K562 (cell line): Measurements from ENCODE around the gene ZCCHC24. TPM values are rescaled to one million over a fixed set of nuclear protein-coding genes. Genes with fewer than 3 reads are reported as not detected.

Experiments used
- ASH1L ChIP-seq: fragments of 450-650 bp; IDR thresholded peaks from 2 replicates; pipeline ENCODE4 v1.6.1; 2018; ENCODE audit warnings: borderline replicate concordance, mild to moderate bottlenecking, low read depth; ENCODE audit not compliant: partially characterized antibody
- BDP1 ChIP-seq: IDR thresholded peaks from 3 replicates; pipeline ENCODE4 v1.6.1; 2011; ENCODE audit not compliant: insufficient read length, insufficient read depth
- ETV6 ChIP-seq, 3 experiments: fragments of 150-350 bp in 1 of 3; sonication (generic) in 1 of 3; formaldehyde crosslinking in 1 of 3; IDR thresholded peaks; 2 replicates each; pipeline versions ENCODE4 v1.6.1 to v1.8.0; 2014 to 2022; ENCODE audit warnings: borderline replicate concordance in 2 of 3, low read depth in 2 of 3, antibody characterized with exemption in 1 of 3, low read length in 1 of 3, mild to moderate bottlenecking in 1 of 3, missing genetic modification reagents in 1 of 3
- FOSL1 ChIP-seq: fragments of 200-800 bp; sonication (Bioruptor generic); conservative IDR thresholded peaks from 2 replicates; pipeline ENCODE4 v1.6.1; 2016; ENCODE audit warnings: missing genetic modification characterization, missing compliant biosample characterization
- L3MBTL2 ChIP-seq: fragments of 450-650 bp; IDR thresholded peaks from 2 replicates; pipeline ENCODE4 v1.6.1; 2016; ENCODE audit warnings: mild to moderate bottlenecking, moderate library complexity
- MEIS2 ChIP-seq: fragments of 450-650 bp; IDR thresholded peaks from 2 replicates; pipeline ENCODE4 v1.6.1; 2014; ENCODE audit warnings: mild to moderate bottlenecking; ENCODE audit not compliant: partially characterized antibody
- NONO ChIP-seq, 2 experiments: fragments of 200-400 bp in 1 of 2; fragments of 450-650 bp in 1 of 2; formaldehyde crosslinking in 1 of 2; IDR thresholded peaks; 2 replicates each; pipeline ENCODE4 v1.6.1; 2017; ENCODE audit warnings: low read depth in 2 of 2, mild to moderate bottlenecking in 2 of 2, moderate library complexity in 2 of 2, low read length in 1 of 2
- PCBP1 ChIP-seq: fragments of 200-400 bp; formaldehyde crosslinking; IDR thresholded peaks from 2 replicates; pipeline ENCODE4 v1.6.1; 2018; ENCODE audit warnings: mild to moderate bottlenecking, low read depth, low read length; ENCODE audit not compliant: poor library complexity, severe bottlenecking
- PTTG1 ChIP-seq: fragments of 450-650 bp; IDR thresholded peaks from 2 replicates; pipeline ENCODE4 v1.6.1; 2016; ENCODE audit warnings: low read depth, mild to moderate bottlenecking, missing genetic modification characterization, missing compliant biosample characterization
- SIN3B ChIP-seq: fragments of 450-650 bp; IDR thresholded peaks from 2 replicates; pipeline ENCODE4 v1.6.1; 2017; ENCODE audit warnings: low read depth, mild to moderate bottlenecking, moderate library complexity
- SIX5 ChIP-seq, 2 experiments: IDR thresholded peaks; 2 replicates each; pipeline ENCODE4 v1.6.1; 2011; ENCODE audit warnings: low read length in 2 of 2, borderline replicate concordance in 1 of 2, low read depth in 1 of 2, mild to moderate bottlenecking in 1 of 2, moderate library complexity in 1 of 2; ENCODE audit not compliant: insufficient read depth in 1 of 2
- U2AF2 ChIP-seq: fragments of 200-400 bp; formaldehyde crosslinking; optimal IDR thresholded peaks from 2 replicates; pipeline ENCODE3; 2017; ENCODE audit warnings: low read depth, mild to moderate bottlenecking, low read length
- ZBTB17 ChIP-seq: fragments of 450-650 bp; formaldehyde crosslinking; IDR thresholded peaks from 2 replicates; pipeline ENCODE4 v1.4.0; 2020; ENCODE audit warnings: mild to moderate bottlenecking
- ZNF324 ChIP-seq: fragments of 250-450 bp; sonication (Bioruptor Pico); IDR thresholded peaks from 2 replicates; pipeline ENCODE4 v1.4.0; 2020; ENCODE audit warnings: mild to moderate bottlenecking
- ZNF354B ChIP-seq: fragments of 250-450 bp; sonication (Bioruptor Pico); IDR thresholded peaks from 2 replicates; pipeline ENCODE4 v1.4.0; 2020
- polyA plus RNA-seq, 8 experiments: library from polyadenylated mRNA; depleted of rRNA in 4 of 8; stranded (reverse) in 5 of 8; unstranded in 3 of 8; fragments of >200 nt; fragmentation: Nextera tagmentation in 2 of 8; fragmentation: Illumina TruSeq in 1 of 8; extraction: Ambion mirVana in 2 of 8; extraction: Trizol in 1 of 8; gene quantifications; 2 replicates each; pipeline versions ENCODE4 v1.2.1 to v1.2.3, GENCODE V29; 2011 to 2014; ENCODE audit warnings: inconsistent platforms in 1 of 8, missing spikeins in 1 of 8
- total RNA-seq, 7 experiments: library from RNA; depleted of rRNA in 6 of 7; stranded (reverse); fragments of >200 nt in 6 of 7; fragmentation: Illumina TruSeq in 2 of 7; extraction: Trizol in 2 of 7; gene quantifications; 2 replicates each; pipeline versions ENCODE4 v1.2.1 to v1.2.3, GENCODE V29; 2011 to 2021; ENCODE audit warnings: low replicate concordance in 1 of 7
- TF ChIP-seq, protein P1 (sequence below): sonication (generic); formaldehyde crosslinking; IDR thresholded peaks from 2 replicates; pipeline ENCODE4 v1.8.0; 2022; ENCODE audit warnings: mild to moderate bottlenecking, missing genetic modification reagents
- TF ChIP-seq, protein P2 (sequence below): fragments of 450-650 bp; IDR thresholded peaks from 2 replicates; pipeline ENCODE4 v1.7.1; 2018; ENCODE audit warnings: mild to moderate bottlenecking, low read depth; ENCODE audit not compliant: partially characterized antibody
- TF ChIP-seq, protein P3 (sequence below): sonication (generic); formaldehyde crosslinking; IDR thresholded peaks from 2 replicates; pipeline ENCODE4 v1.8.1; 2023; ENCODE audit warnings: mild to moderate bottlenecking, missing genetic modification reagents
- TF ChIP-seq, protein P4 (sequence below): fragments of 250-450 bp; sonication (Bioruptor Pico); IDR thresholded peaks from 2 replicates; pipeline ENCODE4 v1.9.0; 2021; ENCODE audit warnings: mild to moderate bottlenecking

Gene ZCCHC24
- total and polyA plus RNA-seq, 9 of the 15 experiments (the other 6 are each of a cell fraction or from before 2014, with no cell fraction given) = 0.84 to 11.0 (median 4.6) TPM

DNA sequence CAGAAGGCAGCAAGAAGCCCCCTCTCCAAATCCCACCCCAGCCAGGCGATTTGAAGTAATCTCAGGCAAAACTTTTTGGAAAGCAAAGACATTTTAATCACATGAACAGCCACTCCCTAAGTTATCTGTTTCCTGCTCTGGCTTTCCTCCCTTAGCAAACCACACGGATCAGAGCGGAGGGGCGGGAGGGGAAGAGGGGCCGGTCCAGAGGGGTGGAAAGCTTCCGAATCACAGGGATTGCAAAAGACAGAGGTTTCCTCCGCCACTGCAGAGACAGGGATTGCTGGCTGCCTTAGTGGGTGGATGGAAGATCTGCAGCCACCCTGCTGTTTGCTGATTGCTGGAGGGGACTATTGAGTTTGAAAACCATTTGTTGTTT, 41.2 kb downstream of the ZCCHC24 start (continued):
- TF ChIP-seq, protein P1, sequence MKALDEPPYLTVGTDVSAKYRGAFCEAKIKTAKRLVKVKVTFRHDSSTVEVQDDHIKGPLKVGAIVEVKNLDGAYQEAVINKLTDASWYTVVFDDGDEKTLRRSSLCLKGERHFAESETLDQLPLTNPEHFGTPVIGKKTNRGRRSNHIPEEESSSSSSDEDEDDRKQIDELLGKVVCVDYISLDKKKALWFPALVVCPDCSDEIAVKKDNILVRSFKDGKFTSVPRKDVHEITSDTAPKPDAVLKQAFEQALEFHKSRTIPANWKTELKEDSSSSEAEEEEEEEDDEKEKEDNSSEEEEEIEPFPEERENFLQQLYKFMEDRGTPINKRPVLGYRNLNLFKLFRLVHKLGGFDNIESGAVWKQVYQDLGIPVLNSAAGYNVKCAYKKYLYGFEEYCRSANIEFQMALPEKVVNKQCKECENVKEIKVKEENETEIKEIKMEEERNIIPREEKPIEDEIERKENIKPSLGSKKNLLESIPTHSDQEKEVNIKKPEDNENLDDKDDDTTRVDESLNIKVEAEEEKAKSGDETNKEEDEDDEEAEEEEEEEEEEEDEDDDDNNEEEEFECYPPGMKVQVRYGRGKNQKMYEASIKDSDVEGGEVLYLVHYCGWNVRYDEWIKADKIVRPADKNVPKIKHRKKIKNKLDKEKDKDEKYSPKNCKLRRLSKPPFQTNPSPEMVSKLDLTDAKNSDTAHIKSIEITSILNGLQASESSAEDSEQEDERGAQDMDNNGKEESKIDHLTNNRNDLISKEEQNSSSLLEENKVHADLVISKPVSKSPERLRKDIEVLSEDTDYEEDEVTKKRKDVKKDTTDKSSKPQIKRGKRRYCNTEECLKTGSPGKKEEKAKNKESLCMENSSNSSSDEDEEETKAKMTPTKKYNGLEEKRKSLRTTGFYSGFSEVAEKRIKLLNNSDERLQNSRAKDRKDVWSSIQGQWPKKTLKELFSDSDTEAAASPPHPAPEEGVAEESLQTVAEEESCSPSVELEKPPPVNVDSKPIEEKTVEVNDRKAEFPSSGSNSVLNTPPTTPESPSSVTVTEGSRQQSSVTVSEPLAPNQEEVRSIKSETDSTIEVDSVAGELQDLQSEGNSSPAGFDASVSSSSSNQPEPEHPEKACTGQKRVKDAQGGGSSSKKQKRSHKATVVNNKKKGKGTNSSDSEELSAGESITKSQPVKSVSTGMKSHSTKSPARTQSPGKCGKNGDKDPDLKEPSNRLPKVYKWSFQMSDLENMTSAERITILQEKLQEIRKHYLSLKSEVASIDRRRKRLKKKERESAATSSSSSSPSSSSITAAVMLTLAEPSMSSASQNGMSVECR (CRISPR knock-in tag) = no peak
- TF ChIP-seq PTTG1 (tag) (no peak), ETV6 (IDR thresholded peaks at IDR 0.05; ENCODE audit: borderline replicate concordance in 1 of 2, low read depth in 2 of 2, low read length in 1 of 2) (no peak), ETV6 (CRISPR knock-in tag; IDR thresholded peaks at IDR 0.05; ENCODE audit: borderline replicate concordance) (no peak), MEIS2 (no peak), FOSL1 (tag) (0 out of 2 replicates have a peak, but pooled peaks have one; percentile 13), L3MBTL2 (no peak), ASH1L (no peak), U2AF2 (no peak), PCBP1 (no peak), ZBTB17 (no peak), ZNF324 (CRISPR knock-in tag) (no peak), SIN3B (no peak), ZNF354B (no peak), NONO (IDR thresholded peaks at IDR 0.05; ENCODE audit: low read depth in 2 of 2, low read length in 1 of 2) (no peak), BDP1 (no peak), SIX5 (IDR thresholded peaks at IDR 0.05; ENCODE audit: borderline replicate concordance in 1 of 2, insufficient read depth in 1 of 2, low read depth in 1 of 2, low read length in 2 of 2) (no peak)
- TF ChIP-seq, protein P2, sequence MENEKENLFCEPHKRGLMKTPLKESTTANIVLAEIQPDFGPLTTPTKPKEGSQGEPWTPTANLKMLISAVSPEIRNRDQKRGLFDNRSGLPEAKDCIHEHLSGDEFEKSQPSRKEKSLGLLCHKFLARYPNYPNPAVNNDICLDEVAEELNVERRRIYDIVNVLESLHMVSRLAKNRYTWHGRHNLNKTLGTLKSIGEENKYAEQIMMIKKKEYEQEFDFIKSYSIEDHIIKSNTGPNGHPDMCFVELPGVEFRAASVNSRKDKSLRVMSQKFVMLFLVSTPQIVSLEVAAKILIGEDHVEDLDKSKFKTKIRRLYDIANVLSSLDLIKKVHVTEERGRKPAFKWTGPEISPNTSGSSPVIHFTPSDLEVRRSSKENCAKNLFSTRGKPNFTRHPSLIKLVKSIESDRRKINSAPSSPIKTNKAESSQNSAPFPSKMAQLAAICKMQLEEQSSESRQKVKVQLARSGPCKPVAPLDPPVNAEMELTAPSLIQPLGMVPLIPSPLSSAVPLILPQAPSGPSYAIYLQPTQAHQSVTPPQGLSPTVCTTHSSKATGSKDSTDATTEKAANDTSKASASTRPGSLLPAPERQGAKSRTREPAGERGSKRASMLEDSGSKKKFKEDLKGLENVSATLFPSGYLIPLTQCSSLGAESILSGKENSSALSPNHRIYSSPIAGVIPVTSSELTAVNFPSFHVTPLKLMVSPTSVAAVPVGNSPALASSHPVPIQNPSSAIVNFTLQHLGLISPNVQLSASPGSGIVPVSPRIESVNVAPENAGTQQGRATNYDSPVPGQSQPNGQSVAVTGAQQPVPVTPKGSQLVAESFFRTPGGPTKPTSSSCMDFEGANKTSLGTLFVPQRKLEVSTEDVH = no peak
- TF ChIP-seq, protein P3, sequence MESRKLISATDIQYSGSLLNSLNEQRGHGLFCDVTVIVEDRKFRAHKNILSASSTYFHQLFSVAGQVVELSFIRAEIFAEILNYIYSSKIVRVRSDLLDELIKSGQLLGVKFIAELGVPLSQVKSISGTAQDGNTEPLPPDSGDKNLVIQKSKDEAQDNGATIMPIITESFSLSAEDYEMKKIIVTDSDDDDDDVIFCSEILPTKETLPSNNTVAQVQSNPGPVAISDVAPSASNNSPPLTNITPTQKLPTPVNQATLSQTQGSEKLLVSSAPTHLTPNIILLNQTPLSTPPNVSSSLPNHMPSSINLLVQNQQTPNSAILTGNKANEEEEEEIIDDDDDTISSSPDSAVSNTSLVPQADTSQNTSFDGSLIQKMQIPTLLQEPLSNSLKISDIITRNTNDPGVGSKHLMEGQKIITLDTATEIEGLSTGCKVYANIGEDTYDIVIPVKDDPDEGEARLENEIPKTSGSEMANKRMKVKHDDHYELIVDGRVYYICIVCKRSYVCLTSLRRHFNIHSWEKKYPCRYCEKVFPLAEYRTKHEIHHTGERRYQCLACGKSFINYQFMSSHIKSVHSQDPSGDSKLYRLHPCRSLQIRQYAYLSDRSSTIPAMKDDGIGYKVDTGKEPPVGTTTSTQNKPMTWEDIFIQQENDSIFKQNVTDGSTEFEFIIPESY = no peak
- TF ChIP-seq, protein P4, sequence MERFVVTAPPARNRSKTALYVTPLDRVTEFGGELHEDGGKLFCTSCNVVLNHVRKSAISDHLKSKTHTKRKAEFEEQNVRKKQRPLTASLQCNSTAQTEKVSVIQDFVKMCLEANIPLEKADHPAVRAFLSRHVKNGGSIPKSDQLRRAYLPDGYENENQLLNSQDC (CRISPR knock-in tag) = no peak
